Left ventricle myocardium inferior (tissue), 1 donor: ENCODE data around the gene DICER1. TPM values are rescaled to one million over a fixed set of nuclear protein-coding genes. Genes with fewer than 3 reads are reported as not detected.

ENCODE experiments used
- DNase-seq: peaks from one replicate; pipeline ENCODE4 v3.0.0-alpha.2; 2020
- H3K27ac ChIP-seq: fragments of 200-600 bp; replicated peaks from 2 replicates; pipeline ENCODE4 v1.8.0; 2021
- H3K27me3 ChIP-seq: fragments of 200-600 bp; 2 replicates; pipeline ENCODE4 v1.8.0; 2021; ENCODE audit warnings: low read depth
- H3K36me3 ChIP-seq: fragments of 200-600 bp; 2 replicates; pipeline ENCODE4 v1.8.0; 2021
- H3K4me1 ChIP-seq: fragments of 200-600 bp; 2 replicates; pipeline ENCODE4 v1.8.0; 2021
- H3K4me3 ChIP-seq: fragments of 200-600 bp; 2 replicates; pipeline ENCODE4 v1.8.0; 2021; ENCODE audit warnings: mild to moderate bottlenecking, moderate library complexity
- H3K9me3 ChIP-seq: fragments of 200-600 bp; replicated peaks from 2 replicates; pipeline ENCODE4 v1.8.0; 2021
- intact Hi-C: fragments of 100-400 bp; cut with micrococcal nuclease; formaldehyde crosslinking; loops from one replicate; pipeline ENCODE4 v1.11.0; 2022
- total RNA-seq: library from RNA; stranded (reverse); fragmentation: NEBNext Ultra II Directional; extraction: Animal tissue kit (Norgen Biotek cat#: 25700); gene quantifications from one replicate; pipeline ENCODE4 v1.2.1, GENCODE V29; 2021
- TF ChIP-seq, protein P1 (sequence below): fragments of 200-600 bp; IDR thresholded peaks from 2 replicates; pipeline ENCODE4 v1.8.0; 2021; ENCODE audit warnings: antibody characterized with exemption, mild to moderate bottlenecking, borderline replicate concordance
- donor health status: DM: no; HTN: yes; CAD: no; lungs with severe emphysema.

DICER1 gene
- total RNA-seq, 1 donor from 2014 or later: 22.1 TPM

DNA sequence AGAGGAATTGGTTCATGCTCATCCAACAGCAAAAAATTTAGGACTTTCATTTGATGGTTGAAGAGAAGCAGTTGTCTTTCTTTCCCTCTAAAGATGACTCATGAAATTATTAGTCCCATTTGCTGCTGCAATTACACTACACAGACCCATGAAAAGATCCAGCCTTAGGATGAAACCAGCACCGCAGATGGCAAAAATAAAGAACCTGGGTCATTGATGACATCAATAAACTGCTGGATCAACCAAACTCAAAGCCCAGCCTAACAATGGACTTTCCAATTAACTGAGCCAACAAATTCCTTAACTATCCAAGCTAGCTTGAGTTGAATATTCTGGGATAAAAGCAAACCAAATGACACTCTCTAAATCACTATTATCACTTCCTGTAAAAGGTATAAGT, 20.7 kb downstream of the DICER1 start:
- TF ChIP-seq, protein P1, sequence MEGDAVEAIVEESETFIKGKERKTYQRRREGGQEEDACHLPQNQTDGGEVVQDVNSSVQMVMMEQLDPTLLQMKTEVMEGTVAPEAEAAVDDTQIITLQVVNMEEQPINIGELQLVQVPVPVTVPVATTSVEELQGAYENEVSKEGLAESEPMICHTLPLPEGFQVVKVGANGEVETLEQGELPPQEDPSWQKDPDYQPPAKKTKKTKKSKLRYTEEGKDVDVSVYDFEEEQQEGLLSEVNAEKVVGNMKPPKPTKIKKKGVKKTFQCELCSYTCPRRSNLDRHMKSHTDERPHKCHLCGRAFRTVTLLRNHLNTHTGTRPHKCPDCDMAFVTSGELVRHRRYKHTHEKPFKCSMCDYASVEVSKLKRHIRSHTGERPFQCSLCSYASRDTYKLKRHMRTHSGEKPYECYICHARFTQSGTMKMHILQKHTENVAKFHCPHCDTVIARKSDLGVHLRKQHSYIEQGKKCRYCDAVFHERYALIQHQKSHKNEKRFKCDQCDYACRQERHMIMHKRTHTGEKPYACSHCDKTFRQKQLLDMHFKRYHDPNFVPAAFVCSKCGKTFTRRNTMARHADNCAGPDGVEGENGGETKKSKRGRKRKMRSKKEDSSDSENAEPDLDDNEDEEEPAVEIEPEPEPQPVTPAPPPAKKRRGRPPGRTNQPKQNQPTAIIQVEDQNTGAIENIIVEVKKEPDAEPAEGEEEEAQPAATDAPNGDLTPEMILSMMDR: no peak
- intact Hi-C loops: no loop called here
- no peak for DNase-seq
- Histone ChIP-seq H3K27me3 (no peaks in the 10 kb centered on the region), H3K4me1 (peaks cover 74% of the 10 kb centered on the region), H3K4me3 (no peak overlapping the region), H3K36me3 (peaks cover 16% of the 10 kb centered on the region), H3K27ac (peak overlapping the region; percentile 66), H3K9me3 (no peaks in the 10 kb centered on the region)

DNA sequence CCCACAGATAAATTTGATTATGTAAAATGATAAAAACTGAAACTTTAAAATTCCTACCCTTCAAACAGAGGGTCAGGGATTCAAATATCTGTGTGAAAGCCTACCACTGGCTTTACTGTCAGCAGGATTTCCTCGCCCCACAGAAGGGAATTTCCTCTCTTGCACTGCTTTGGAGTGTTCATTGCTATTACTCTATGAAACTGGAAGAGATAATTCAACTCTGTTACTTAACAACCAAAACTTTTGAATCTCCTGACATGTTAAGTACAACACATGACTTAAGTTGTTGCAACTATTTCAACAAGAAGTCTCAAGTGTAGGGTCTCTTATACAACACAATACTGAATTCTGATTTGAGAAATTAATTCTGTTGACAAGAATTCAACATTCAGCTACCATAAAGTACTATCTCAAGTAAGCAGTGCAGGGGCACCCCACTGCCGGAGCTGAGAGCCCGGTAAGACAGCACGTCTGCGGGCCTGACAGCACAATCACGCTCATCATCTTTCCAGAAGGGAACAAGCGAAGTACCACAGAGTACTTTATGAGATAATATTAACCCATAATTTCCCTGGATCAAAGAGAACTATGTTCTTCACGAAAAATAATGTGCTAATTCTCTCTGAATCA, 22.9 kb downstream of the DICER1 start:
- no peak for DNase-seq
- H3K9me3 ChIP-seq: no peaks in the 10 kb centered on the region
- H3K4me1 ChIP-seq: peaks cover 52% of the 10 kb centered on the region

GRCh38 chr14:95133282-95133681, 24.0 kb downstream of the DICER1 start:
- H3K36me3 ChIP-seq: peaks cover 40% of the 10 kb centered on the region
- peaks cover 43% of the 10 kb centered on the region for H3K4me1 ChIP-seq
- no peak overlapping the region for H3K4me3 ChIP-seq
- TF ChIP-seq, protein P1: no peak
- no peak for DNase-seq
- no peaks in the 10 kb centered on the region for H3K27me3 ChIP-seq
- intact Hi-C loops: no loop called here
- no peak overlapping the region for H3K27ac ChIP-seq
- H3K9me3 ChIP-seq: no peaks in the 10 kb centered on the region

More for the DNA sequence above, 22.9 kb downstream of the DICER1 start:
- Histone ChIP-seq H3K27me3 (no peaks in the 10 kb centered on the region), H3K27ac (no peak overlapping the region), H3K36me3 (peaks cover 34% of the 10 kb centered on the region), H3K4me3 (no peak overlapping the region)
- TF ChIP-seq, protein P1: no peak
- intact Hi-C loops: no loop called here

DNA sequence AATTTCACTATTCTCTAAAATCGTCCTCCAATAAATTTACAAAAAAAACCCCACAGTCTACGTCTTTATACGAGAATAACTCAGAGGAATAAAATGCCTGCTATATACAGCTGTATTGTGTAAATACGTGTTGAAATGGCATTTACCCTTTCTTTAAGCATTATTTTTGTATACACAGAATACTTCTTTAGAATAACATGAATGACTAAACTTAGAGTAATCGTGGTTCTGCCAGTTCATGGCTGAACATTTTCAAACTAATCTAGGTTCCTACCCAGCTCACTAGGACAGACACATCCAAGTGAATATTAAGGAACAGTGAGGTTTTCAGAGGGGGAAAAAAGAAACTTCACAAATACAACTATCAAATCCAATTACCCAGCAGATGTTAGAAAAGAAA, 24.6 kb downstream of the DICER1 start:
- peaks cover 39% of the 10 kb centered on the region for H3K4me1 ChIP-seq
- intact Hi-C loops: no loop called here
- H3K27ac ChIP-seq: no peak overlapping the region
- no peaks in the 10 kb centered on the region for H3K9me3 ChIP-seq
- no peak for DNase-seq
- H3K36me3 ChIP-seq: peaks cover 40% of the 10 kb centered on the region
- H3K4me3 ChIP-seq: no peak overlapping the region
- TF ChIP-seq, protein P1: no peak
- H3K27me3 ChIP-seq: no peaks in the 10 kb centered on the region

DNA sequence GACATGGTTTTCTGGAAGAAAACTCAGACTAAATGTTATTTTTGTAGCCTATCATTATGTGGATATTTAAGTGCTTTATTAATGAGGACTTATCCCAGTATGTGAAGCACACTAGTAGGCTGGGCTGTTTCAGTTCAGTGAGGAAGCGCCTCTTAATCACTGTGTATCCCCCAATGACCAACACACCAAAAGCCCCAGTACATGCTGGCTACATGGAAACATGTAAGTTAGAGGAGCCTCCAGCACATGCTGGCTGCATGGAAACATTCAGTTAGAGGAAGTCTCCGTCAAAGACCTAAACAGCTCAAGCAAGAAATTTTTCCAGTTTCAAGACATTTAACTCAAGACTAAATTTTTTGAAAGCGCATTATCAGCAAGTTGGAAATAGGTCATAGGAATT, 26.8 kb downstream of the DICER1 start:
- no peaks in the 10 kb centered on the region for H3K27me3 ChIP-seq
- peaks cover 35% of the 10 kb centered on the region for H3K4me1 ChIP-seq
- no peak for DNase-seq
- no peak overlapping the region for H3K4me3 ChIP-seq
- H3K27ac ChIP-seq: no peak overlapping the region
- no peaks in the 10 kb centered on the region for H3K9me3 ChIP-seq
- intact Hi-C loops: no loop called here
- peaks cover 47% of the 10 kb centered on the region for H3K36me3 ChIP-seq
- TF ChIP-seq, protein P1: no peak
